Stimulated activated CD4-positive, alpha-beta T cell treated with anti-CD3 and anti-CD28 coated beads, Interleukin-15, amount 100 ng/mL, for 1 hour (primary cell): ENCODE data around the gene GLO1.
"Not testable (repeated sequence)": the region's sequence is repeated elsewhere in the genome, so short reads cannot be mapped to it uniquely, and the experiment has no call there.

ENCODE experiments used
- DNase-seq, 2 donors: peaks; one replicate each; pipeline ENCODE4 v3.0.0-alpha.2; 2020; ENCODE audit warnings: low read depth in 1 of 2, low spot score in 1 of 2

Gene GLO1

GRCh38 chr6:38708496-38708895 lies 5.6 kb upstream of the GLO1 start:
- DNase-seq, result no peak

DNA sequence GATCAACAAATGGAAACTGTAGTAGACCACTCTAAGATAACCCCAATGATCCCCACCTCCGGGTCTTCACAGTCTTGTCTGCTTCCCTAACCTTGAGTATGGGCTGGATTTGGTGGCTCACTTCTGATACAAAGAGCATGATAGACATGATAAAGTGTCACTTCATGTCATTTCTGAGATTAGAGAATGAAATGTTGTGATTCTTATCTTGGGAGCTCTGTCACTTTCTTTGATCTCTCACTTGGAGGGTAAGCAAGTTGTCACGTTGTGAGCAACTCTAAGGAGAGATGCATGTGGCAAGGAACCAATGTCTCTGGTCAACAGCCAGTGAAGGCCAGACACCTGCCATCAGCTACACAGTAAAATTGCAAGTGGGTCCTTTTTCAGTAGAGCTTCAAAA lies 3.0 kb upstream of the GLO1 start:
- DNase-seq, result no peak

DNA sequence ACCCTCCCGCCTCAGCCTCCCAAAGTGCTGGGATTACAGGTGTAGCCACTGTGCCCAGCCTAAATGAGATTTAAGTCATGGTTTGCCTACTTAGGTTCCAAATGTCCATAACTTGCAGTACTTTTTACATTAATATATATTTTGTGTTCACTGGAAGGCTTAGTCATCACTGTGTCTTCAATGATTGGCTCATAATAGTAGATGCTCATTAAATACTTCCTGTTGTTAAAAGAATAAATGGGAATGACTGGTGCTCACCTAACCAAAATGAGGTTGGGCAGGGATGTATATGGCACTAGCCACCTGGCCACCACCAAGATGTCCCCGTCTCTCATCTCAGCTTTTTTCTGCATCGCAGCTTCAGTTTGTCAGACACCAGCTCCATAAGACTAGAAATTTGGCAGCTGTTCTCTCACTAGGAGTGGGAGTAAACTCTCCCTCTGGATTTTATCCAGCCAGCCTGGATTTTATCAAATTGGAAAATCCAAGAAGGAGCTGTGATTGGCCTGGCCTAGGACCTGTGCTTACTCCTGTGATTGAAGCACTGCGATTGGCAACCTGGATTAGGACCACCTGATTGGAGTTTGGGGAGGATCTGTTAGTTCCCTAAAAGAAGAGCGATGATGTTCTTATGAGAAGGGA lies 1.1 kb upstream of the GLO1 start:
- no peak for DNase-seq

GRCh38 chr6:38701551-38701950 lies 1.4 kb downstream of the GLO1 start:
- no peak for DNase-seq

DNA sequence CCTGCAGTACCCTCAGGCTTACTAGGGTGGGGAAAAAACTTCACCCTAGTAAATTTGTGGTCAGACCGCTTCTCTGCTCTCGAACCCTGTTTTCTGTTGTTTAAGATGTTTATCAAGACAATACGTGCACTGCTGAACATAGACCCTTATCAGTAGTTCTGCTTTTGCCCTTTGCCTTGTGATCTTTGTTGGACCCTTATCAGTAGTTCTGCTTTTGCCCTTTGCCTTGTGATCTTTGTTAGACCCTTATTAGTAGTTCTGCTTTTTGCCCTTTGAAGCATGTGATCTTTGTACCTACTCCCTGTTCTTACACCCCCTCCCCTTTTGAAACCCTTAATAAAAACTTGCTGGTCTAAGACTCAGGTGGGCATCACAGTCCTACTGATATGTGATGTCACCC lies 3.2 kb downstream of the GLO1 start:
- DNase-seq, result not testable (repeated sequence)

- no peak for DNase-seq
Measured at GRCh38 chr6:38697846-38698245, 5.1 kb downstream of the GLO1 start.

DNA sequence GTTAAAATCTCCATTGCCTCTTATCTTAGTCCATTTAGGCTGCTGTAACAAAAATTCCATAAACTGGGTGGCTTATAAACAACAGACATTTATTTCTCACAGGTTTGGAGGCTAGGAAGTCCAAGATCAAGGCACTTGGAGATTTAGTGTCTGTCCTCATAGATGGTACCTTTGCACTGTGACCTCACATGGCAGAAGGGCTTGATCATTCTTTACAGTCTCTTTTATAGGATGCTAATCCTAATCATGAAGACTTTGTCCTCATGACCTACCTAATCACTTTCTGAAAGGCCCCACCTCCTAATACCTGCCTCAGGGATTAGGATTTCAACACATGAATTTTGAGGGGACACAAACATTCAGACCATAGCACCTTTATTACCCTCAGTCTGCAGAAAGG lies 6.6 kb downstream of the GLO1 start:
- no peak for DNase-seq

- no peak for DNase-seq
Measured at GRCh38 chr6:38695933-38696332, 7.0 kb downstream of the GLO1 start.

GRCh38 chr6:38695227-38695900 lies 7.6 kb downstream of the GLO1 start:
- DNase-seq, result no peak

- DNase-seq, result no peak
Measured at GRCh38 chr6:38688579-38689087, 14.3 kb downstream of the GLO1 start.

DNA sequence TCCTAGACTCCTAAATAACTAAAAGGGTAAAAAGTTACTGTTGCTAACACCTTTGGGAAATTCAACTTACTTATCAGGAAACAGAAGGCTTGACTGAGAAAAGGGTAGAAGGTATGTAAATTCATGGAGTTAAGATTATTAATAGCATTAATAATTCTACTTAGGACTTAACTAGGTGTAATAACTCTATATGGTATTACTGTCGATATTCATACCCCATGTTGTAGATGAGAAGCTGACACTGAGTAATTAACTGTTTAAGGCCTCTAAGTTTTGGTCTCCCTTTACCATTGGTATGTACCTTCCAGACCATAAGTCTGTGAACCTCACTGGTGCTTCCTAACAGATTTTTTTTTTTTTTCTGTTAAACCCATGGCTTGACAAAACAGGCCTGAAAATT lies 15.4 kb downstream of the GLO1 start:
- no peak for DNase-seq

GRCh38 chr6:38687043-38687353 lies 15.9 kb downstream of the GLO1 start:
- DNase-seq, result no peak

GRCh38 chr6:38686270-38687042 lies 16.5 kb downstream of the GLO1 start:
- DNase-seq, result no peak

DNA sequence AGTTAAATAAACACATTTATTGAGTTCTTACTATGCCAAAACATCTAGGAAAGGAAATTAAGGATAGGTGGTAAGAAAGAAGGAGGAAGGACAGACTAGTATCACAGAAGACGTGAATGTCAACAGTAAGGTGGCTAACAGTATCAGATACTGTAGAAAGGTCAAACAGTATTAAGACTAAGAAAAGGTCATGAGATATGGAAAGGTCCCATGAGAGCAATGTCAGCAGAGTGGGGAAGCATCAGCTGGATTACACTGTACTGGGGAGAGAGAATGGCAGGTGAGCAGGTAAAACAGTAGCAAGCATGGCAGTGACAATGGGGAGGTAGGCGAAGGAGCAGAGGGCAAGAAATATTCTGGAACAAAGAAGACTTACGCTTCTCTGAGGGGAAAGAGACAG lies 18.0 kb downstream of the GLO1 start:
- DNase-seq, result no peak

DNA sequence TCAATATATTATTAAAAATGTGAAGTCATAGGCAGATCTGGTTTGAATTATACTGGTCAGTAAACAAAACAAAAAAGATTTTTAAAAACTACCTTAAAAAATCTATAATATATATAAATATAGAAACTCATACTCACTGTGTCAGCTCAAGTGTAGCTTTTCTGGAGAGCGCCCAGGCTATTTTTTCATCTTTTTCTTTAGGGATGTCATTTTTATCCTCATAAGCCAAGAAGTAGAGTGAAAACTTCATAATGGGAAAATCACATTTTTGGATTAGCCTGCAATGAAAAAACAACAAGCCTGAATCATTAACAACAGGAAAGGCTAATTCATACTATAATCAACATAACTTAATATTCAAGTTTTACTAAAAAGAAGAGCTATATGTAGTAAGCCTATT lies 18.7 kb downstream of the GLO1 start:
- DNase-seq, result no peak

- no peak for DNase-seq
Measured at GRCh38 chr6:38681850-38682249, 21.1 kb downstream of the GLO1 start.

GRCh38 chr6:38679668-38680067 lies 23.3 kb downstream of the GLO1 start:
- DNase-seq, result no peak

- DNase-seq, result no peak
Measured at GRCh38 chr6:38678178-38678760, 24.7 kb downstream of the GLO1 start.

DNA sequence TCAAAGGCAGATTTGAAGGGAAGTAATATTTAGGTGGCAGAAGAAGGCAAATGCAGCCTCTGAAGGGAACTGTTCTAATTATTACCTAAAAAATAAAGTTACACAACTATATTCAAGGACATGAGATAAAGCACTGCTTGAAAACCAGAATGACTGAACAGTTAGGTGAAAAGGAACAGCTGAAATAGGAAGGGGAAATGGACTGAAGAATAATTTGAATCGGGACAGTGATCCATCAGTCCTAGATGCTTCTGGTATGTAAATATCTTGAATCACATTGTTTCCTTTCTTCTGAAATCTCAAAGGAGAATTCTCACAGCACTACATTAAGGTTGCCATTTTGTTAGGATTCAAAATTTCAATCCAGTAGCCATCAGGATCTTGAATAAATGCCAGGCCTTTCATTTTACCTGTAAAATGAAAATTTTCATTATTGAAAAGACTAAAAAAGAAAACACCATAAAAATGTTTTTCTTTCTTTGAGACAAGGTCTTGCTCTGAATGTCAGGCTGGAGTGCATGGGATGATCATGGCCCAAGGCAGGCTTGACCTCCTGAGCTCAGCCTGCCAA lies 25.9 kb downstream of the GLO1 start:
- no peak for DNase-seq

- DNase-seq, result no peak
Measured at GRCh38 chr6:38676236-38676973, 26.5 kb downstream of the GLO1 start.
